ENCODE data around the gene SHISA6. TPM values are rescaled to one million over a fixed set of nuclear protein-coding genes. Genes with fewer than 3 reads are reported as not detected.

The SHISA6 gene
- not detected in 2 replicates for total RNA-seq

DNA sequence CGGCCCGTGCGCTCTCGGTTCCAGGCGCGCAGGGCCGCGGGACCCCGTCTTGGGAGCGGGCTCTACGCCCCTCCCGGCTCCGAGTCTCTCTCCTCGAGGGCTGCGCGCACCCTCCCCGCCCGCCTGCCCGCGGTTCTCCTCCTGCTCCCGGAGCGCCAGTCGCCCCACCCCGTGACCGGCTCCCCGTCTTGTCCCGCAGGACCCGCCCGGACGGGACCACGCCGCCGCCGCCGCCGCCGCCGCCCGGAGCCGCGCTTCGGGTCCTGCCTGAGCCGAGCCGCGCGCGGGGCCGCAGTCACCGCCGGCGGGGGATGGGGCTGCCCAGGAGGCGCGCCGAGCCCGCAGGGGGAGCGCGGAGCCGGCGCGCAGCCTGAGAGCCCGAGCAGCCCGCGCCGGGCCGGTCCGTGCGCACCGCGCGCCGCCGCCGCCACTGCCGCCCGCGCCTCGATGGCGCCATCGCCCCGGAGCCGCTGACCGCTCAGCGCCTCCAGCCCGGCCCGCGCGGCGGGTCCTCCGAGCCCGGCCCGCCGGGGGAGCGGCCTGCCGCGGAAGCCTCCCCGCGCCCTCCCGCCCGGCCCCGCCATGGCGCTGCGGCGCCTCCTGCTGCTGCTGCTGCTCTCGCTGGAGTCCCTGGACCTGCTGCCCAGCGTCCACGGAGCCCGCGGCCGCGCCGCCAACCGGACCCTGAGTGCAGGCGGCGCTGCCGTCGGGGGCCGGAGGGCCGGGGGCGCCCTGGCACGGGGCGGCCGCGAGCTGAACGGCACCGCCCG, at the start of gene SHISA6:
Gene SHISA6, plus strand, starts transcription at position 373 of the 770 bp plus-strand sequence.

DNA sequence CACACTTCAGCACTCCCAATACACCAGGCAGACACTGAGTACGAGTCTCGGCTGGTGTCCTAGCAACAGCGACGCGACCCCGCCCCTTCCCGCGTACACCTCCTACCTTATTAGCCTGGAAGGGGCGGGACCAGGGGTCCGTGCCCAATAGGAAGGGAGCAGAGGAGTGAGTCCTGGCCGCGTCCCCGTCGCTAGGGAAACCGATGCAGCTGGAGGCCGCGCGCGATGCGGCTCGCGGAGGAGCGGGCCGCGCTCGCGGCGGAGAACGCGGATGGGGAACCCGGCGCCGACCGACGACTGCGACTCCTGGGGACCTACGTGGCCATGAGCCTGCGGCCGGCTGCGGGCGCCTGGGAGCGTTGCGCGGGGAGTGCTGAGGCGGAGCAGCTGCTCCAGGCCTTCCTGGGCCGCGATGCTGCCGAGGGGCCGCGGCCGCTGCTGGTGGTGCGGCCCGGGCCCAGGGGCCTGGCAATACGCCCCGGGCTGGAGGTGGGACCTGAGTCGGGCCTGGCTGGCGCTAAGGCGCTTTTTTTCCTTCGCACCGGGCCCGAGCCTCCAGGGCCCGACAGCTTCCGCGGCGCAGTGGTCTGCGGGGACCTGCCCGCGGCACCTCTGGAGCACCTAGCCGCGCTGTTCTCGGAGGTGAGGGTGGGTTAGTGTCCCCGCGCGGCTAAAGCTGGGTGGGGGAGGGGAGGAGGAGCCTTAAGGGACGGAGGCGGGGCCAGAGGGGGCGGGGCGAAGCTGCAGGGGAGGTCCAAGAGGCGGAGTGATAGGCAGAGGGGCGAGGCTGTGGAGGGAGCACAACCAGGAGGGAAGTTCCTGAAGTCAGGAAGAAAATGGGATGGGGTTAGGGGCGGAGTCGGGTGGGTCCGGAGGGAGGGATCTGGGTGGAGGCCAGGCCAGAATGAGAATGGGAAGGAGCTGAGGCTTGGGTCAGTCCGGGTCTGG, 357.5 kb downstream of the SHISA6 start, which contains the start of gene DNAH9:
Gene DNAH9, plus strand, starts transcription at position 197 of the 948 bp plus-strand sequence. Its CDS starts 29 bp downstream, at position 226.

Data from mammary microvascular endothelial cell (primary cell).